ENCODE data around the gene METTL8.

DNA sequence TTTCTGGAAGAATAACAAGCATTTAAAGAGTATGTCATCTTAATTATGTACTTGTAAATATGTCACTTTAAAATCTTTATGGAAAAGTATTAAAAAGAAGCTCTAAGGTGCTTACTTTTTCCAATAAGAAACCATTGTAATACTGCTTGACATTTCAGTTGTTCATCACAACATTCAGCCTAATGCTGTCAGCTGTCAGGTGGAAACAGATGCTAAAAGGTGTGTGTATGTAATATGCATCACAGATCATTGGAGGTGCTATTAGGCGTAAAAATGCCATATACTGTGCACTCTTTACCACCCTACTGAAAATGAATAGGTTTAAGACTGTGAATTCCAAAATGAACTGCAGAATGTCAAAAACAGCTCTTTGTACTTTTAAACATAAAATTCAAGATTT is 40.3 kb downstream of the METTL8 start:
- TF ChIP-seq, protein P1, sequence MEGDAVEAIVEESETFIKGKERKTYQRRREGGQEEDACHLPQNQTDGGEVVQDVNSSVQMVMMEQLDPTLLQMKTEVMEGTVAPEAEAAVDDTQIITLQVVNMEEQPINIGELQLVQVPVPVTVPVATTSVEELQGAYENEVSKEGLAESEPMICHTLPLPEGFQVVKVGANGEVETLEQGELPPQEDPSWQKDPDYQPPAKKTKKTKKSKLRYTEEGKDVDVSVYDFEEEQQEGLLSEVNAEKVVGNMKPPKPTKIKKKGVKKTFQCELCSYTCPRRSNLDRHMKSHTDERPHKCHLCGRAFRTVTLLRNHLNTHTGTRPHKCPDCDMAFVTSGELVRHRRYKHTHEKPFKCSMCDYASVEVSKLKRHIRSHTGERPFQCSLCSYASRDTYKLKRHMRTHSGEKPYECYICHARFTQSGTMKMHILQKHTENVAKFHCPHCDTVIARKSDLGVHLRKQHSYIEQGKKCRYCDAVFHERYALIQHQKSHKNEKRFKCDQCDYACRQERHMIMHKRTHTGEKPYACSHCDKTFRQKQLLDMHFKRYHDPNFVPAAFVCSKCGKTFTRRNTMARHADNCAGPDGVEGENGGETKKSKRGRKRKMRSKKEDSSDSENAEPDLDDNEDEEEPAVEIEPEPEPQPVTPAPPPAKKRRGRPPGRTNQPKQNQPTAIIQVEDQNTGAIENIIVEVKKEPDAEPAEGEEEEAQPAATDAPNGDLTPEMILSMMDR (IDR thresholded peaks at IDR 0.05): no peak
- TF ChIP-seq ZFX (IDR thresholded peaks at IDR 0.05; ENCODE audit: borderline replicate concordance): no peak

Measured in 22Rv1 (cell line).